ENCODE results near the gene GATA3. TPM values are rescaled to one million over a fixed set of nuclear protein-coding genes. Genes with fewer than 3 reads are reported as not detected.

GATA3 gene
- total RNA-seq, 1 donor from 2014 or later: 17.6 TPM

DNA sequence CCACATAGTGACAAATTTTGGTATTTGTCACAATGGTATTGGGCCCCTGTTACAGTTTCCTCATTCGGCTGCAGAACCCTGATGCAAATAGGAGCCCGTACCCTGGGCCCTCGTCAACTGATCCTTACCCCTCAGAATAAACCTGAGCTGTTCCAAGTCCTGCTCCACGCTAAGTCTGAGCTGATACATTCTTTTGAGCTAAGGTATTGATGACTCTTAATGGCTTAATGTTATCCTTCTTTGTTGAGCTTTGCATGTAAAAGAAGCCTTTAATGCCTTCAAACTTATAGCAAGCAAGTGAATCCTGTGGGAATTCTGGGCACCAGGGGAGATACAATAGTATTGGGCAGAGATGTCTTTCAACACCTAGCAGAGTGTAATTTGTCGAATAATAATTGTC is 31.8 kb downstream of the GATA3 start:
- no peak overlapping the region for H3K27ac Mint-ChIP-seq (ENCODE audit: unreplicated experiment)
- no peaks in the 10 kb centered on the region for H3K79me2 ChIP-seq (ENCODE audit: insufficient read depth, low read length)
- H3K4me1 ChIP-seq (ENCODE audit: insufficient read depth, low read length): no peaks in the 10 kb centered on the region
- no peak overlapping the region for H3K4me3 Mint-ChIP-seq (ENCODE audit: unreplicated experiment)
- no peak overlapping the region for H3K9ac ChIP-seq (ENCODE audit: low read length)
- no peak overlapping the region for H3K4me2 ChIP-seq (ENCODE audit: low read length)
- no peaks in the 10 kb centered on the region for H4K20me1 ChIP-seq (ENCODE audit: insufficient read depth, low read length)
- no peaks in the 10 kb centered on the region for H3K36me3 Mint-ChIP-seq (ENCODE audit: low read depth, unreplicated experiment)
- peaks cover 7% of the 10 kb centered on the region for H3K27me3 Mint-ChIP-seq (ENCODE audit: low read depth, unreplicated experiment)
- no peak overlapping the region for H3K4me3 ChIP-seq (ENCODE audit: insufficient read depth, low read depth, low read length)
- no peak for TF ChIP-seq CTCF (IDR thresholded peaks at IDR 0.05; ENCODE audit: insufficient read depth, low read depth, low read length)
- no peak for TF ChIP-seq EZH2 (IDR thresholded peaks at IDR 0.05; ENCODE audit: insufficient read depth, low read length)
- H3K9me3 Mint-ChIP-seq (ENCODE audit: unreplicated experiment): no peaks in the 10 kb centered on the region
- DNase-seq (ENCODE audit: low read depth): no peak
- no peaks in the 10 kb centered on the region for H3K36me3 ChIP-seq (ENCODE audit: insufficient read depth, low read length)
- H3K4me1 Mint-ChIP-seq (ENCODE audit: low read depth, unreplicated experiment): no peaks in the 10 kb centered on the region
- H3K27ac ChIP-seq (ENCODE audit: low read depth, low read length): no peak overlapping the region
- FAIRE-seq: no peak
- no peak overlapping the region for H2AFZ ChIP-seq (ENCODE audit: low read depth, low read length)
- no peaks in the 10 kb centered on the region for H3K9me3 ChIP-seq (ENCODE audit: insufficient read depth, low read depth, low read length)
- no peaks in the 10 kb centered on the region for H3K27me3 ChIP-seq (ENCODE audit: insufficient read depth, low read length)

DNA sequence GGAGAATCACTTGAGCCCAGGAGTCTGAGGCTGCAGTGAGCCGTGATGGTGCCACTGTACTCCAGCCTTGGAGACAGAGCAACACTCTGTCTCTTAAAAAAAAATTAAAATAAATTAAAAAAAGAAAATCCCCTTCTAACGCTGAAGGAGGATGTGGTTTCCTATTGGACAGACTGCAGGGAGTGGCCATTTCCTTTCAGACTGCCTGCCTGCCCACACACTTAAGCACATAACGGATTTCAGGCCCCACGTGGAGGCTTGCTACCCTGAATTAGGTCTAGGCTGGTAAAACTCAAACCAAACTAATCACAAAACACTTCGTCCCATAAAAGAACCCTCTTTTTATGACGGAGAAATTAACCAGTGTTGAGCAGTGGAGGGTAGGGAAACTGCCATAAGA is 34.0 kb downstream of the GATA3 start:
- no peaks in the 10 kb centered on the region for H3K36me3 Mint-ChIP-seq (ENCODE audit: low read depth, unreplicated experiment)
- Histone ChIP-seq H3K4me2 (ENCODE audit: low read length) (no peak overlapping the region), H3K27ac (ENCODE audit: low read depth, low read length) (no peak overlapping the region), H3K4me1 (ENCODE audit: insufficient read depth, low read length) (no peaks in the 10 kb centered on the region), H3K9me3 (ENCODE audit: insufficient read depth, low read depth, low read length) (no peaks in the 10 kb centered on the region), H3K4me3 (ENCODE audit: insufficient read depth, low read depth, low read length) (no peak overlapping the region), H3K79me2 (ENCODE audit: insufficient read depth, low read length) (no peaks in the 10 kb centered on the region), H4K20me1 (ENCODE audit: insufficient read depth, low read length) (no peaks in the 10 kb centered on the region), H3K27me3 (ENCODE audit: insufficient read depth, low read length) (no peaks in the 10 kb centered on the region), H2AFZ (ENCODE audit: low read depth, low read length) (no peak overlapping the region), H3K36me3 (ENCODE audit: insufficient read depth, low read length) (no peaks in the 10 kb centered on the region), H3K9ac (ENCODE audit: low read length) (no peak overlapping the region)
- no peak overlapping the region for H3K4me3 Mint-ChIP-seq (ENCODE audit: unreplicated experiment)
- DNase-seq (ENCODE audit: low read depth) (no peak), FAIRE-seq (no peak)
- H3K9me3 Mint-ChIP-seq (ENCODE audit: unreplicated experiment): no peaks in the 10 kb centered on the region
- no peak overlapping the region for H3K27ac Mint-ChIP-seq (ENCODE audit: unreplicated experiment)
- H3K4me1 Mint-ChIP-seq (ENCODE audit: low read depth, unreplicated experiment): no peaks in the 10 kb centered on the region
- peaks cover 4% of the 10 kb centered on the region for H3K27me3 Mint-ChIP-seq (ENCODE audit: low read depth, unreplicated experiment)
- TF ChIP-seq EZH2 (IDR thresholded peaks at IDR 0.05; ENCODE audit: insufficient read depth, low read length) (no peak), CTCF (IDR thresholded peaks at IDR 0.05; ENCODE audit: insufficient read depth, low read depth, low read length) (no peak)

DNA sequence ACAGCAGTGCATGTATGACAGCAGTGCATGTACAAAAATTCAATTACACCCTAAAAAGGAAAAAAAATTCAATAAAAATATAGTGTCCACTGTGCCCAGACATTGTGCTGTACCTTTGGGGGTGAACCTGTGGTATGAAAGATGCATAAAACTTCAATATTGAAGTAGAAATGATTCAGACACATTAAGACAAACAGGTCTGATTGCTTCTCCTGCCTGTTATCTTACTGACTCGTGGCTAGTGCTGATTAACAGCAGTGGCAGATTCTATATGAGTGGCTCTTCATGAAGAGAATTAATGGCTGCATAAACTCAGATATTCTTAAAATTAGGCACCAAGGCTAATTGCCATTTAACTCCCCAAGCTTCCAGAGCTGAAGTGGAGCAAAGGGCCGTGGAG is 37.9 kb downstream of the GATA3 start:
- peaks cover 4% of the 10 kb centered on the region for H3K27me3 Mint-ChIP-seq (ENCODE audit: low read depth, unreplicated experiment)
- no peaks in the 10 kb centered on the region for H3K36me3 ChIP-seq (ENCODE audit: insufficient read depth, low read length)
- no peaks in the 10 kb centered on the region for H3K9me3 ChIP-seq (ENCODE audit: insufficient read depth, low read depth, low read length)
- H3K4me1 ChIP-seq (ENCODE audit: insufficient read depth, low read length): no peaks in the 10 kb centered on the region
- no peak overlapping the region for H3K9ac ChIP-seq (ENCODE audit: low read length)
- no peak overlapping the region for H3K27ac ChIP-seq (ENCODE audit: low read depth, low read length)
- FAIRE-seq (no peak), DNase-seq (ENCODE audit: low read depth) (no peak)
- H3K4me1 Mint-ChIP-seq (ENCODE audit: low read depth, unreplicated experiment): peaks cover 3% of the 10 kb centered on the region
- H3K27me3 ChIP-seq (ENCODE audit: insufficient read depth, low read length): no peaks in the 10 kb centered on the region
- no peaks in the 10 kb centered on the region for H3K9me3 Mint-ChIP-seq (ENCODE audit: unreplicated experiment)
- no peak overlapping the region for H2AFZ ChIP-seq (ENCODE audit: low read depth, low read length)
- no peaks in the 10 kb centered on the region for H4K20me1 ChIP-seq (ENCODE audit: insufficient read depth, low read length)
- no peaks in the 10 kb centered on the region for H3K79me2 ChIP-seq (ENCODE audit: insufficient read depth, low read length)
- H3K36me3 Mint-ChIP-seq (ENCODE audit: low read depth, unreplicated experiment): no peaks in the 10 kb centered on the region
- no peak overlapping the region for H3K4me2 ChIP-seq (ENCODE audit: low read length)
- no peak overlapping the region for H3K4me3 ChIP-seq (ENCODE audit: insufficient read depth, low read depth, low read length)
- TF ChIP-seq CTCF (IDR thresholded peaks at IDR 0.05; ENCODE audit: insufficient read depth, low read depth, low read length) (no peak), EZH2 (IDR thresholded peaks at IDR 0.05; ENCODE audit: insufficient read depth, low read length) (no peak)
- no peak overlapping the region for H3K4me3 Mint-ChIP-seq (ENCODE audit: unreplicated experiment)
- no peak overlapping the region for H3K27ac Mint-ChIP-seq (ENCODE audit: unreplicated experiment)
